HG03025 (cell line): ENCODE data around the gene SLC46A3.
A peak's percentile ranks its signal among the peaks of the same experiment; 100 is the strongest.
"Not testable (repeated sequence)": the region's sequence is repeated elsewhere in the genome, so short reads cannot be mapped to it uniquely, and the experiment has no call there.

Experiments used
- ATAC-seq: cut with Tn5 transposase; IDR thresholded peaks from one replicate; pipeline ENCODE4 v1.9.1; 2021; ENCODE audit warnings: mild to moderate bottlenecking, moderate library complexity; ENCODE audit not compliant: unreplicated experiment, low FRiP score

The SLC46A3 gene

GRCh38 chr13:28685114-28685513 is 33.7 kb downstream of the SLC46A3 start:
- no peak for ATAC-seq

GRCh38 chr13:28684257-28684656 is 34.5 kb downstream of the SLC46A3 start:
- no peak for ATAC-seq

- ATAC-seq, result not testable (repeated sequence)
Observed at GRCh38 chr13:28683169-28683568, 35.6 kb downstream of the SLC46A3 start.

- no peak for ATAC-seq
Observed at GRCh38 chr13:28680541-28680940, 38.2 kb downstream of the SLC46A3 start.

DNA sequence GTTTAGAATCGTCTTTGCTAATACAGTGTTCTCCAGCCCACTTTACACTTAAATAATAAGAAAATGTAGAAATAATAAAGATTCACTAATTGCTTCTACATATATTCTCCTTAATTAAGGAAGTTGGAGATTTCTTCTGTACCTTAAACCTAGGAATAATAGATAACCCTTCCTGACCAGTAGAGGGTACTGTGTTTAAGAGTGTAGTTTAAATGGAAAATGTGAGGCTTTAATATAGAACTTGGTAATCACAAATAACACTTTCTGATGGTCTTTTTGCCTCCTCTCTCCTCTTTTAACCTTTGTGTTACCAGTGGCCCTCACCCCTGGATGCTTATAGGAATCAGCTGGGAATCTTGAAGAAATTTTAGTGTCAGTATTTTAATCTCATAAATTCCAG is 39.1 kb downstream of the SLC46A3 start:
- no peak for ATAC-seq

DNA sequence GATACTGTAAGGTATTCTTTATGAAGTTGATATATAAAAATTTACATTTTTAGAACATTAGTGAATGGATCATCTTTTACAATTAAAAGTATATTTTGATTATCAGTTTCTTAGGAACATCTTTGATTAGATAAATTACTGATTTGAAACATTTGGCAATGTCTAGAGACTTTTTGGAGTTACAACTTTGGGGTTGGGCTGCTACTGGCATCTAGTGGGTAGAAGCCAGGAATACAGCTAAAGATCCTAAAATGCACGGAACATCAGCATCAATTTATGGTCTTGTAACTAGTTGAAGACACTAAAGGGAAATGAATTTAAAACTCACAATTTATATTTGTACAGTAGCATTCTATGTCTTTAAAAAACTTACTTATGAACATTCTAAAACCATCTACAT is 40.0 kb downstream of the SLC46A3 start:
- ATAC-seq, result no peak

DNA sequence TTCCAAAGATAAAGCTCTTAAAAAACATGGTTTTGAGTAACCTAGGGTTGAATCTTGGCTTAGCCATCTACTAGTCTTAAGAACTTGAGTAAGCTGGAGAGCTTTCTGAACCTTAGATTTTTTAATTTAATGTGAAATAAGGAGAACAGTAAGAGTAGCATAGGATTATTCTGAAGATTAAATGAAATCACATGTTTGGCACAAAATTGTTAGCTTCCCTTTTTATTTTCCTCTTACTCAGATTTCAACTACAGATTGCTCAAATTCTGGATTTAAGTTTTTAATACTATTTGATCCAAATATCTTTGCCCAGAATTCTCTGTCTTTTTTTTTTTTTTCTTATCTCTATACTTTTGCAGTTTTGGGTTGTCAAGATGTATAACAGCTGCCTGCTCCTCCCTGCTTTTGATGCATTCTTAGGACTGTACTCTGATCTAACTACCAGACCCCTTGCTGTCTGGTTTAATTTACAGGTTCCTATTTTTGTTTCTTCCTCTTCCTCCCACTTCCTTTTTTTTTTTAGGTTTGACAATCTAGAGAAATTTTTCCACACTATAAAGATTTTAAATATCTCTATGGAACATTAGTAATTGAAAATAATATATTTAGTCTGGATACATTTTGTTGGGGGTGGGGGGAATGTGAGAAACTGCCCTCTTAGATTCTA is 47.5 kb downstream of the SLC46A3 start:
- ATAC-seq, result no peak

GRCh38 chr13:28666897-28667488 is 51.8 kb downstream of the SLC46A3 start:
- ATAC-seq, result no peak

DNA sequence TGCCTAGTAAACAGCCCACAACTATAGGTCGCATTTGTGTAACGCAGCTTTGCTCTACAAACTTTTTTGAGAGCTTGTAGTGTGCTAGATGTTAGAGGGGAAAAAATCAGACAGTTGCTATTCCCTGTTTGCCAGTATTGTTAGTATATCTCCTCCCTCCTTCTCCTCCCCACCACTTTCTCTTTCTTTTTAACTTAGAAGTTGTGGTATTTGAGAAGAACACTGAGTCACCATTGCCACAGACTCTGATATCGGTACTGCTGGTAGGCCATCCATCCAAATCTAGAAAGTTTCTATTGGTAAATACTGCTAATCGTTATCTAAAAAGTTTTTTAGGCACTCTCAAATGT is 59.2 kb downstream of the SLC46A3 start:
- no peak for ATAC-seq

GRCh38 chr13:28658796-28659620 is 59.8 kb downstream of the SLC46A3 start, which contains the start of gene POMP:
POMP (plus strand) TSS chr13:28659130; CDS start chr13:28659185, 55 bp downstream.
- ATAC-seq, result peak; percentile 91

DNA sequence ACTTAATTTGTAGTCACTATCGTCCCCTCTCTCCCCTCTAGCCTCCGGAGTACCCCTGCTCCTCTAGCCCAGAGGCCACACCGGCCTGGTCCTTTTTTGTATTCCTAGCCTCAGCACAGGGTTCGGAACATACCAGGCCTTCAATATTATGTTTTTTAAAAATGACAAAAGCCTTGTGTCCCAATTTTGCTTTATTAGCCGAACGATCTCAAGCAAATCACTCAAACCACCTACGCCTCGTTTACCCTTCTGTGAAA is 60.3 kb downstream of the SLC46A3 start:
- ATAC-seq, result peak; percentile 5

DNA sequence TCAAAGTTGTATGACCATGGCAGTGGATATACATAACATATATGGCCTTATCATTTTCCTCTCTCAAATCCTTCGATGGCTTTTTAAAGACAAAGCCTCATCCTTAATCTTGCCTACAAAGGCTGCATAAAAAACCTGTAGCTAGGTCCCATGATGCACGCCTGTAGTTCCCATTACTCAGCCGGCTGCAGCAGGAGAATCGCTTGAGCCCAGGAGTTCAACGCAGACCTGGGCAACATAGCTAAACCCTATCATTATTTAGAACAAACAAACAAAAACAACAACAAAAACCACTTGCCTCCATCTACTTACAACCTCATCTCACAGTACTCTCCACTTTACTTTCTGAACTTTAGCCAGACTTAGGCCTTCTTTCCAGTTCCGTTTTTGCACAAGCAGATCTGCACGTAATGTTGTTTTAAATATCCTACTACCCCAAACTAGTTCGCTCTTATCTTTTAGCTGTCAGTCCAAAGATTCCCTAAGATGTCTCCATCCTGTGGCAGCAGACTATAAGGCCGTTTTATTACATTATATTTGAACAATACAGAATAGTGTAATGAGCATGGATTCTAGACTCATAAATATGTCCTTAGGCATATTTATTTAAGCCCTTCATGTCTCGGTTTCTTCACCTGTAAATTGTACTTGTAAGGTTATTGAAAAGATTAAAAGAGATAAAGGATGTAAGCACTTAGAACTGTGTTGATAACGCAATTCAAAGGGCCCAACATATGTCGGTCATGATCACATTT is 60.8 kb downstream of the SLC46A3 start:
- ATAC-seq, result no peak

GRCh38 chr13:28655561-28655960 is 63.2 kb downstream of the SLC46A3 start:
- ATAC-seq, result no peak

DNA sequence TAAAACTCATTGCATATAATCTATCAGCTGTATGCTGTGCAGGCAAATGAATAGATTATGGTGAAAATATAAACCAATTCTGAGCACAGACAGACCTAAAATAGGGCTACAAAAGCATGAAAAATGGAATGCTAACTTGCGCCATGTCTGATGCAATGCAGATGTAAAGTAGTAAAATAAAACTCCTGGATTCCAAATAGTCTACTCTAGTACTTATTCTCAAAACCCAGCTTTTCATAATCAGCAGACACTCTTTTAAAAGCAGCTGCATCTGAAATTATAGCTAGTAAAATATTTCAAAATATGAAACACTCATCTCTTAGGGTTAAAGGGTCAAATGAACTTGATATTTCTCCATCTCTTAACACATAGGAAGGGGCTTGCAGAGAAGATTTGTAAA is 64.5 kb downstream of the SLC46A3 start:
- ATAC-seq, result no peak

GRCh38 chr13:28653111-28653510 is 65.7 kb downstream of the SLC46A3 start:
- ATAC-seq, result no peak

GRCh38 chr13:28651810-28652401 is 66.9 kb downstream of the SLC46A3 start:
- ATAC-seq, result no peak

GRCh38 chr13:28650284-28650683 is 68.5 kb downstream of the SLC46A3 start:
- no peak for ATAC-seq
